Neuronal stem cell (in vitro differentiated cells): Measurements from ENCODE around the gene CALU.

Experiments used
- DNase-seq: peaks from one replicate; pipeline ENCODE4 v3.0.0-alpha.2; 2013; ENCODE audit warnings: low spot score
- H2AFZ ChIP-seq: one replicate; pipeline ENCODE4 v1.6.1; 2013; ENCODE audit warnings: mild to moderate bottlenecking, low read length, inconsistent platforms
- H2AK5ac ChIP-seq: 2 replicates; pipeline ENCODE4 v1.6.1; 2013; ENCODE audit warnings: low read depth, mild to moderate bottlenecking, inconsistent platforms, low read length, moderate library complexity, mixed read lengths
- H2BK120ac ChIP-seq: 2 replicates; pipeline ENCODE4 v1.6.1; 2013; ENCODE audit warnings: low read depth, mild to moderate bottlenecking, inconsistent platforms, low read length, moderate library complexity, mixed read lengths
- H2BK12ac ChIP-seq: one replicate; pipeline ENCODE4 v1.6.1; 2013; ENCODE audit warnings: low read length, inconsistent platforms
- H2BK15ac ChIP-seq: 2 replicates; pipeline ENCODE4 v1.6.1; 2013; ENCODE audit warnings: mild to moderate bottlenecking, low read length, inconsistent platforms, mixed read lengths
- H2BK5ac ChIP-seq: one replicate; pipeline ENCODE4 v1.6.1; 2013; ENCODE audit warnings: inconsistent platforms, mild to moderate bottlenecking, low read length, moderate library complexity
- H3K14ac ChIP-seq: one replicate; pipeline ENCODE4 v1.6.1; 2013; ENCODE audit warnings: low read length, inconsistent platforms
- H3K18ac ChIP-seq: 2 replicates; pipeline ENCODE4 v1.6.1; 2013; ENCODE audit warnings: low read length, inconsistent platforms
- H3K23ac ChIP-seq: 2 replicates; pipeline ENCODE4 v1.6.1; 2013; ENCODE audit warnings: low read depth, mild to moderate bottlenecking, mixed read lengths, low read length, inconsistent platforms; ENCODE audit not compliant: poor library complexity
- H3K27ac ChIP-seq: replicated peaks from 3 replicates; pipeline ENCODE4 v1.5.1; 2013; ENCODE audit warnings: low read length, inconsistent platforms
- H3K27me3 ChIP-seq, 3 experiments: 2 replicates each; pipeline ENCODE4 v1.6.1; 2013; ENCODE audit warnings: low read length in 3 of 3, mild to moderate bottlenecking in 2 of 3, inconsistent platforms in 1 of 3, low read depth in 1 of 3, mixed read lengths in 1 of 3, moderate library complexity in 1 of 3; ENCODE audit not compliant: control insufficient read depth in 3 of 3, insufficient read depth in 3 of 3
- H3K36me3 ChIP-seq, 2 donors: replicated peaks in 1 of 2; 2 replicates each; pipeline ENCODE4 v1.6.1; 2013; ENCODE audit warnings: low read length in 2 of 2; ENCODE audit not compliant: control insufficient read depth in 2 of 2, insufficient read depth in 2 of 2
- H3K4ac ChIP-seq: 2 replicates; pipeline ENCODE4 v1.6.1; 2013; ENCODE audit warnings: inconsistent platforms, mild to moderate bottlenecking, low read length, moderate library complexity
- H3K4me1 ChIP-seq, 2 donors: 1 replicate in 1 of 2; 2 replicates in 1 of 2; pipeline ENCODE4 v1.6.1; 2013; ENCODE audit warnings: low read length in 2 of 2, low read depth in 1 of 2; ENCODE audit not compliant: control insufficient read depth in 2 of 2, insufficient read depth in 1 of 2
- H3K4me2 ChIP-seq: one replicate; pipeline ENCODE4 v1.6.1; 2013; ENCODE audit warnings: mild to moderate bottlenecking, low read length, inconsistent platforms; ENCODE audit not compliant: insufficient read depth, poor library complexity, severe bottlenecking
- H3K4me3 ChIP-seq, 2 donors: 2 replicates each; pipeline ENCODE4 v1.5.1; 2013; ENCODE audit warnings: low read length in 2 of 2, mild to moderate bottlenecking in 2 of 2, inconsistent platforms in 1 of 2, moderate library complexity in 1 of 2
- H3K79me1 ChIP-seq: one replicate; pipeline ENCODE4 v1.6.1; 2013; ENCODE audit warnings: low read depth, mild to moderate bottlenecking, inconsistent platforms, low read length, moderate library complexity
- H3K9ac ChIP-seq: one replicate; pipeline ENCODE4 v1.6.1; 2013; ENCODE audit warnings: mild to moderate bottlenecking, low read depth, low read length, inconsistent platforms; ENCODE audit not compliant: poor library complexity
- H3K9me3 ChIP-seq, 2 donors: replicated peaks in 1 of 2; 2 replicates each; pipeline versions ENCODE3 to v1.6.1; 2013; ENCODE audit warnings: low read length in 2 of 2, mild to moderate bottlenecking in 2 of 2, inconsistent platforms in 1 of 2, low read depth in 1 of 2, mixed read lengths in 1 of 2, moderate library complexity in 1 of 2; ENCODE audit not compliant: control insufficient read depth in 2 of 2, insufficient read depth in 1 of 2
- H4K8ac ChIP-seq: one replicate; pipeline ENCODE4 v1.6.1; 2013; ENCODE audit warnings: low read depth, mild to moderate bottlenecking, inconsistent platforms, low read length, moderate library complexity
- H4K91ac ChIP-seq: one replicate; pipeline ENCODE4 v1.6.1; 2013; ENCODE audit warnings: low read length, low read depth, mild to moderate bottlenecking, inconsistent platforms; ENCODE audit not compliant: poor library complexity
- WGBS, 2 donors: extraction: QIAGEN DNeasy Blood & Tissue Kit; methylation state at CpG; one replicate each; pipeline ENCODE4 v1.1.7; 2013; ENCODE audit warnings: missing lambda C conversion rate in 2 of 2, mixed read lengths in 1 of 2; ENCODE audit not compliant: insufficient read length in 2 of 2, insufficient replicate concordance in 1 of 2; ENCODE audit errors: extremely low coverage in 2 of 2; 5-methylcytosine and 5-hydroxymethylcytosine counted together

The CALU gene

DNA sequence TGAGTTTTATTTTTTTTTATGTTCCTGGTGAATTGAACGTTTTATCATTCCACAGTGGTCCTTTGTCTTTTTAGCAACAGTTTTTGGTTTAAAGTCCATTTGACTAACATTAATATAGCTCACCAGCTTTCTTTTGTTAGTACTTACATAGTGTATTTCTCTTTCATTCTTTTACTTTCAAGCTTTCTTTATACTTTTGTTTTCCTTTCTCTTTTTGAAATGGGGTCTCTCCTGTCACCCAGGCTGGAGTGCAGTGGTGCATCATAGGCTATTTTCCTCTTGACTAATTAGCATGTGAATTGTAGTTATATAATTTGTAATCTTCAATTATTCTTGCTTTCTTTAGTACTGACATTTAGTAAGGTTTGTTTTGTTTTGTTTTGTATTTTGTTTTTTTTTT is 39.3 kb upstream of the CALU start:
- Histone ChIP-seq H2BK120ac (no peak overlapping the region), H3K18ac (no peak overlapping the region), H2BK5ac (no peak overlapping the region), H3K4me2 (no peak overlapping the region), H2BK12ac (no peak overlapping the region), H3K4me3 (no peak overlapping the region), H2AFZ (no peak overlapping the region), H3K14ac (no peak overlapping the region), H2BK15ac (no peak overlapping the region), H3K23ac (no peak overlapping the region), H3K9me3 (peaks cover 0 to 5% of the 10 kb centered on the region in 2 donors), H3K4me1 (peaks cover 6% of the 10 kb centered on the region in 2 donors), H4K8ac (no peak overlapping the region), H2AK5ac (no peak overlapping the region), H3K9ac (no peak overlapping the region), H4K91ac (no peak overlapping the region), H3K4ac (no peak overlapping the region), H3K79me1 (no peaks in the 10 kb centered on the region), H3K27me3 (peaks cover 0 to 35% (median 3%) of the 10 kb centered on the region in 3 experiments), H3K36me3 (no peaks in the 10 kb centered on the region), H3K27ac (no peak overlapping the region)
- no peak for DNase-seq
- WGBS, 2 donors = no CpG with 5 or more reads among the region's 1 CpG

DNA sequence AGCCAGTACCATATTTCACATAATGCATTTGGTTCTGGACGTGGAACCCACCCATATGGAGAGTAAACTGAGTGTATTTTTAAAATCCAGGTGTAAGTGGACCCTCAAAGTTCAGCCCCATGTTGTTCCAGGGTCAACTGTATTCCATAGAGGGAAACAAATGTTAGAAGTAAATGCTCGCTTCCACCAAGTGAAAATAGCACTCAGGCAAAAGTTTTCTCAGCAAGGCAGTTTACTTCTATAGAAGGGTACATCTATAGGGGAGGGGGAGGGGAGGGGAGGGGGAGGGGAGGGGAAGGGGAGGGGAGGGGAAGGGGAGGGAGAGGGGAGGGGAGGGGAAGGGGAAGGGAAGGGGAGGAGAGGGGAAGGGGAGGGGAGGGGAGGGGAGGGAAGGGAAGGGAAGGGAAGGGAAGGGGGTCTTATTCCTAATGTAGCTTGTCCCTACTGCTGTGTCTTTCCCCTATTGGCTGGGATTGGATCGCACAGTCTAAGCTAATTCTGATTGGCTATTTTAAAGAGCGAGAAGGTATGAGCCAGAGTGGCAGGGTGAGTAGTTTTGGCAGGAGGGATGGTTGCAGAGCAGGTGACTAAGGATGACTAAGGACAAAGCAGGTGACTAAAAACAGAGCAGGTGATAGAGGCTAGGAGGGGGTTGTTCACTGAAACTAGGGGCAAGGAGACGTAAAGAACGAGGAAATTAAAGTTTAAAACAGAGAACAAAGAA is 37.9 kb upstream of the CALU start:
- Histone ChIP-seq H4K8ac (no peak overlapping the region), H3K23ac (no peak overlapping the region), H3K9me3 (peaks cover 0 to 5% of the 10 kb centered on the region in 2 donors), H3K4me2 (no peak overlapping the region), H2BK12ac (no peak overlapping the region), H4K91ac (no peak overlapping the region), H3K4me3 (no peak overlapping the region), H3K14ac (no peak overlapping the region), H3K4ac (no peak overlapping the region), H2BK15ac (no peak overlapping the region), H2BK120ac (no peak overlapping the region), H2BK5ac (no peak overlapping the region), H3K36me3 (no peaks in the 10 kb centered on the region), H3K79me1 (no peaks in the 10 kb centered on the region), H2AFZ (no peak overlapping the region), H2AK5ac (no peak overlapping the region), H3K9ac (no peak overlapping the region), H3K27ac (no peak overlapping the region), H3K18ac (no peak overlapping the region), H3K4me1 (peaks cover 6% of the 10 kb centered on the region in 2 donors), H3K27me3 (peaks cover 0 to 27% (median 3%) of the 10 kb centered on the region in 3 experiments)
- no peak for DNase-seq
- WGBS, 2 donors = no CpG with 5 or more reads among the region's 6 CpGs

DNA sequence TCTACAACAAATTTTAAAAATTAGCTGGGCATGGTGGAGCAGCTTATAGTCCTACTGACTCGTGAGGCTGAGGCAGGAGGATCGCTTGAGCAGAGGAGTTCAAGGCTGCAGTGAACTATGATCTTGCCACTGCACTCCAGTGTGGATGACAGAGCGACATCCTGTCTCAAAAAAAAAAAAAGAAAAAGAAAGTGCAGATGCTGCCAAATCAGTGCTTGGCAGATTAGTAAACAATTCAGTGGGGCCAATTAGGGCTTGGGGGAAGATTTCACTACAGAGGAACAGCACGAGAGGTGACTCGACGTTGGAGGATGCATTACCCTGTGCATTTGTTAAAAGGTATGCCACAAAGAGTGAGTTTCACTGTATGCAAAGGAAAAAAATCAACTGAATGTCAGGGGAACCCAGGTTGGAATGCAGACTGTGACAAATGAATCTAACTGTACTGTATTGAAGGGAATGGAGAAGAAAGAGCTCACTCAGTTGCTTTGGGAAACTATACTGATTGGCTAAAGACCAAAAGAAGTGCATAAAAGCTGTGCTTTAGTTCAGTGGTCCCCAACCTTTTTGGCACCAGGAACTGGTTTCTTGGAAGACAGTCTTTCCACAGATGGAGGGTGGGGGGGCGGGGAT is 35.4 kb upstream of the CALU start:
- Histone ChIP-seq H2BK120ac (no peak overlapping the region), H3K23ac (no peak overlapping the region), H3K4ac (no peak overlapping the region), H3K27ac (no peak overlapping the region), H2AFZ (no peak overlapping the region), H2BK15ac (no peak overlapping the region), H3K18ac (no peak overlapping the region), H3K79me1 (no peaks in the 10 kb centered on the region), H3K9ac (no peak overlapping the region), H2BK5ac (no peak overlapping the region), H4K91ac (no peak overlapping the region), H3K4me2 (no peak overlapping the region), H3K36me3 (no peaks in the 10 kb centered on the region), H4K8ac (no peak overlapping the region), H2AK5ac (no peak overlapping the region), H3K27me3 (peaks cover 0 to 2% (median 0%) of the 10 kb centered on the region in 3 experiments), H3K14ac (no peak overlapping the region), H3K4me3 (no peak overlapping the region), H3K4me1 (peaks cover 5 to 6% of the 10 kb centered on the region in 2 donors), H2BK12ac (no peak overlapping the region), H3K9me3 (peaks cover 0 to 5% of the 10 kb centered on the region in 2 donors)
- DNase-seq = no peak
- no CpG with 5 or more reads among the region's 7 CpGs for WGBS, 2 donors

- Histone ChIP-seq H3K79me1 (no peaks in the 10 kb centered on the region), H3K9ac (no peak overlapping the region), H3K4me2 (no peak overlapping the region), H3K4me1 (peaks cover 0 to 6% of the 10 kb centered on the region in 2 donors), H3K27ac (no peak overlapping the region), H2AFZ (no peak overlapping the region), H4K91ac (no peak overlapping the region), H2BK120ac (no peak overlapping the region), H2BK5ac (no peak overlapping the region), H3K4me3 (no peak overlapping the region), H2BK15ac (no peak overlapping the region), H3K36me3 (no peaks in the 10 kb centered on the region), H3K27me3 (no peaks in the 10 kb centered on the region), H3K9me3 (peaks cover 0 to 1% of the 10 kb centered on the region in 2 donors), H2AK5ac (no peak overlapping the region), H3K23ac (no peak overlapping the region), H4K8ac (no peak overlapping the region), H3K14ac (no peak overlapping the region), H3K4ac (no peak overlapping the region), H3K18ac (no peak overlapping the region), H2BK12ac (no peak overlapping the region)
- no peak for DNase-seq
- WGBS, 2 donors = no CpG with 5 or more reads among the region's 3 CpGs
Observed at GRCh38 chr7:128705891-128706333, 33.2 kb upstream of the CALU start.
